GM21786 (cell line): ENCODE results near the gene CBFA2T3.
"Not testable (repeated sequence)": the region's sequence is repeated elsewhere in the genome, so short reads cannot be mapped to it uniquely, and the experiment has no call there.

Experiments used
- ATAC-seq: cut with Tn5 transposase; IDR thresholded peaks from one replicate; pipeline ENCODE4 v1.9.1; 2021; ENCODE audit not compliant: unreplicated experiment

The CBFA2T3 gene

GRCh38 chr16:89013111-89013510 lies 36.1 kb upstream of the CBFA2T3 start:
- no peak for ATAC-seq

- ATAC-seq: no peak
Observed at GRCh38 chr16:89012622-89012995, 35.6 kb upstream of the CBFA2T3 start.

GRCh38 chr16:89011909-89012621 lies 35.1 kb upstream of the CBFA2T3 start:
- no peak for ATAC-seq

GRCh38 chr16:89010210-89010925 lies 33.4 kb upstream of the CBFA2T3 start:
- no peak for ATAC-seq

GRCh38 chr16:89009343-89010209 lies 32.6 kb upstream of the CBFA2T3 start:
- ATAC-seq: no peak

- not testable (repeated sequence) for ATAC-seq
Observed at GRCh38 chr16:89008796-89009195, 31.8 kb upstream of the CBFA2T3 start.

GRCh38 chr16:89007371-89008249 lies 30.6 kb upstream of the CBFA2T3 start:
- ATAC-seq: no peak

- ATAC-seq: no peak
Observed at GRCh38 chr16:89006036-89006752, 29.2 kb upstream of the CBFA2T3 start.

- no peak for ATAC-seq
Observed at GRCh38 chr16:89005201-89006035, 28.4 kb upstream of the CBFA2T3 start.

- ATAC-seq: no peak
Observed at GRCh38 chr16:89004209-89004831, 27.3 kb upstream of the CBFA2T3 start.

- no peak for ATAC-seq
Observed at GRCh38 chr16:89003831-89004208, 26.8 kb upstream of the CBFA2T3 start.

GRCh38 chr16:89002851-89003830 lies 26.1 kb upstream of the CBFA2T3 start:
- ATAC-seq: no peak

GRCh38 chr16:89002081-89002480 lies 25.1 kb upstream of the CBFA2T3 start:
- ATAC-seq: not testable (repeated sequence)

- no peak for ATAC-seq
Observed at GRCh38 chr16:89001117-89002027, 24.4 kb upstream of the CBFA2T3 start.

GRCh38 chr16:89000207-89000959 lies 23.4 kb upstream of the CBFA2T3 start:
- ATAC-seq: no peak
